Type B pancreatic cell (in vitro differentiated cells): Measurements from ENCODE around the gene FFAR2. TPM values are rescaled to one million over a fixed set of nuclear protein-coding genes. Genes with fewer than 3 reads are reported as not detected.

Source experiments
- DNase-seq: peaks from one replicate; pipeline ENCODE4 v3.0.0; 2021; ENCODE audit warnings: mixed read lengths; ENCODE audit not compliant: unreplicated experiment; ENCODE audit errors: extremely low spot score
- H3K27ac Mint-ChIP-seq: 2 replicates; pipeline ENCODE4 v1.8.0; 2021; ENCODE audit warnings: mild to moderate bottlenecking, mixed read lengths
- H3K27me3 Mint-ChIP-seq: 2 replicates; pipeline ENCODE4 v1.8.0; 2021; ENCODE audit warnings: mixed read lengths
- H3K36me3 Mint-ChIP-seq: 2 replicates; pipeline ENCODE4 v1.8.0; 2021; ENCODE audit warnings: mixed read lengths
- H3K4me1 Mint-ChIP-seq: one replicate; pipeline ENCODE4 v1.8.0; 2021; ENCODE audit warnings: mixed read lengths; ENCODE audit not compliant: unreplicated experiment
- H3K4me3 Mint-ChIP-seq: 2 replicates; pipeline ENCODE4 v1.8.0; 2021; ENCODE audit warnings: mild to moderate bottlenecking, mixed read lengths
- H3K9me3 Mint-ChIP-seq: 2 replicates; pipeline ENCODE4 v1.8.0; 2021; ENCODE audit warnings: mixed read lengths
- CTCF ChIP-seq: fragments of 200-600 bp; sonication (generic); conservative IDR thresholded peaks from 2 replicates; pipeline ENCODE4 v1.5.0; 2021; ENCODE audit warnings: antibody characterized with exemption, mild to moderate bottlenecking
- total RNA-seq: library from RNA; stranded (reverse); gene quantifications from 2 replicates; pipeline ENCODE4 v1.2.1, GENCODE V29; 2021; ENCODE audit warnings: low replicate concordance

FFAR2 gene
- total RNA-seq, 1 donor from 2014 or later = 1.1 TPM

GRCh38 chr19:35495107-35496064 is 47.3 kb downstream of the FFAR2 start:
- Mint-ChIP-seq H3K36me3 (no peaks in the 10 kb centered on the region), H3K4me3 (peak overlapping the region; percentile 44), H3K27me3 (peaks cover 12% of the 10 kb centered on the region), H3K9me3 (no peaks in the 10 kb centered on the region), H3K27ac (peak overlapping the region; percentile 53), H3K4me1 (no peaks in the 10 kb centered on the region)
- DNase-seq = no peak
- TF ChIP-seq CTCF = peak; percentile 92

DNA sequence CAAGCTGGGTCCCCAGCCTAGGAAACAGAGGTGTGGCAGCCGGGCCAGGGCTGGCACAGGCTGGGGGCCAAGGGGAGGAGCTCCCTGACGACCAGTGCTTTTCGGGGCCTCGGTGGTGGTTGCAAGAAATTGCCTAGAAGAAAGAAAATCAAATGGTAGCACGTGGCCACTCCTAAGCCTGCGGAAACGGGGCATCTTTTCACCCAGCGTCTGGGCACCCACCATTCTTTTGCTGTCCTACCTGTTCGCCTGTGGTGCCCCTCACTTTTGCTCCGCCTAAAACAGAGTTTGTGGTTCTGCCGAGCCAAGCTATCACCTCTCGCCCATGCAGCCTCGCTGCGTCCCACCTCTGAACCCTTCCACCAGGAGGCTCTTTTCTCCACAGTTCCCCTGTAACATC is 49.3 kb downstream of the FFAR2 start:
- Mint-ChIP-seq H3K4me1 (no peaks in the 10 kb centered on the region), H3K27ac (no peak overlapping the region), H3K4me3 (no peak overlapping the region), H3K27me3 (peaks cover 3% of the 10 kb centered on the region), H3K36me3 (no peaks in the 10 kb centered on the region), H3K9me3 (no peaks in the 10 kb centered on the region)
- no peak for DNase-seq
- no peak for TF ChIP-seq CTCF

DNA sequence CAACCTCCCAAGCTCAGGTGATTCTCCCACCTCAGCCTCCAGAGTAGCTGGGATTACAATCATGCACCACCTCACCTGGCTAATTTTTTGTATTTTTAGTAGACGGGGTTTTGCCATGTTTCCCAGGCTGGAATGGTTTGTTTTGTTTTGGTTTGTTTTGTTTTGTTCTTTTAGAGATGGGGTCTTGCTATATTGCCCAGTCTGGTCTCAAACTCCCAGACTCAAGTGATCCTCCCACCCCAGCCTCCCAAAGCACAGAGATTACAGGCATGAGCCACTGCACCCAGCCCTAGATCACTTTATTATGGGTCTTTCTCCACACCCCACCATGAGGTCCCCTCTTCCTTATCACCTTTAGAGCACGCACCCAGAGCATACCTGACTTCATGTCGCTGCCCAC is 50.2 kb downstream of the FFAR2 start:
- Mint-ChIP-seq H3K27me3 (no peaks in the 10 kb centered on the region), H3K4me3 (no peak overlapping the region), H3K9me3 (no peaks in the 10 kb centered on the region), H3K4me1 (no peaks in the 10 kb centered on the region), H3K36me3 (no peaks in the 10 kb centered on the region), H3K27ac (no peak overlapping the region)
- no peak for DNase-seq
- no peak for TF ChIP-seq CTCF

GRCh38 chr19:35498984-35499527 is 51.0 kb downstream of the FFAR2 start:
- DNase-seq = no peak
- no peaks in the 10 kb centered on the region for H3K4me1 Mint-ChIP-seq
- TF ChIP-seq CTCF = no peak
- H3K9me3 Mint-ChIP-seq = no peaks in the 10 kb centered on the region
- no peaks in the 10 kb centered on the region for H3K36me3 Mint-ChIP-seq
- H3K27ac Mint-ChIP-seq = no peak overlapping the region
- H3K4me3 Mint-ChIP-seq = no peak overlapping the region
- H3K27me3 Mint-ChIP-seq = no peaks in the 10 kb centered on the region

DNA sequence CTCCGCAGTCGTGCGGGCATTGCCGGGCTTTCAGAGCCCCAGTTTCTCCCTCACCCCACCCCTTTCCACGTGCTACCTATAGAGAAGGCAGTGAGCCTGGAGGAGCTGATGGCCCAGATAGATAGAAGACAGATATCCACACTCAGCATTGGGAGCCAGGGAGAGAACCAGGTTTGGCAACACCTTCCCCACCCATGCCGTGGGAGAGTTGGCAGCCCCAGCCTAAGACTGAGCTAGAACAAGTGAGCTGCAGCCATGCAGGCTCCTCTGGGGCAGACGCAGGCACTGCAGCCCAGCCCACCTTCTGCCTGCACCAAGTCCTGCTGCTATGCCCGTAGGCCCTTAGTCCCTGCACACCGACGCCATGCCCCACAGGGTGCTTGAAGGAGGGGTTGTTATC is 52.6 kb downstream of the FFAR2 start:
- no peaks in the 10 kb centered on the region for H3K36me3 Mint-ChIP-seq
- no peak for DNase-seq
- H3K9me3 Mint-ChIP-seq = no peaks in the 10 kb centered on the region
- no peaks in the 10 kb centered on the region for H3K4me1 Mint-ChIP-seq
- no peak overlapping the region for H3K27ac Mint-ChIP-seq
- no peak for TF ChIP-seq CTCF
- H3K4me3 Mint-ChIP-seq = no peak overlapping the region
- H3K27me3 Mint-ChIP-seq = no peaks in the 10 kb centered on the region

Other genes with a start within 250 kb of the FFAR2 start
- not detected in 2 replicates for gene FAM187B, start 219.5 kb upstream of the FFAR2 start, total RNA-seq
- gene LSR, start 199.3 kb upstream of the FFAR2 start, total RNA-seq = 78.5 and 155 TPM in 2 replicates
- gene USF2, start 179.3 kb upstream of the FFAR2 start, total RNA-seq = 107 and 133 TPM in 2 replicates
- 0.59 and 1.2 TPM in 2 replicates for gene HAMP, start 165.7 kb upstream of the FFAR2 start, total RNA-seq
- 2.1 TPM in 1 of 2 replicates, not detected in the other for gene MAG, start 156.1 kb upstream of the FFAR2 start, total RNA-seq
- gene CD22, start 119.1 kb upstream of the FFAR2 start, total RNA-seq = 0.92 and 2.1 TPM in 2 replicates
- gene FFAR1, start 100.4 kb upstream of the FFAR2 start, total RNA-seq = 2.1 and 2.7 TPM in 2 replicates
- 0.34 and 0.45 TPM in 2 replicates for gene FFAR3, start 89.8 kb upstream of the FFAR2 start, total RNA-seq
- gene GPR42, start 77.2 kb upstream of the FFAR2 start, total RNA-seq = not detected in 2 replicates
- 0.80 and 2.0 TPM in 2 replicates for gene KRTDAP, start 42.2 kb downstream of the FFAR2 start, total RNA-seq
- 70.9 and 141 TPM in 2 replicates for gene DMKN, start 65.4 kb downstream of the FFAR2 start, total RNA-seq
- 0.53 TPM in 1 of 2 replicates, not detected in the other for gene SBSN, start 80.1 kb downstream of the FFAR2 start, total RNA-seq
- not detected in 2 replicates for gene GAPDHS, start 85.2 kb downstream of the FFAR2 start, total RNA-seq
- gene TMEM147, start 97.4 kb downstream of the FFAR2 start, total RNA-seq = 104 and 113 TPM in 2 replicates
- 1.3 and 16.8 TPM in 2 replicates for gene ATP4A, start 115.4 kb downstream of the FFAR2 start, total RNA-seq
- not detected in 2 replicates for gene PMIS2, start 137.9 kb downstream of the FFAR2 start, total RNA-seq
- 19.5 and 42.6 TPM in 2 replicates for gene HAUS5, start 164.5 kb downstream of the FFAR2 start, total RNA-seq
- gene RBM42, start 180.8 kb downstream of the FFAR2 start, total RNA-seq = 79.6 and 84.9 TPM in 2 replicates
- 1.1 TPM in 2 replicates for gene ETV2, start 193.5 kb downstream of the FFAR2 start, total RNA-seq
- gene COX6B1, start 200.1 kb downstream of the FFAR2 start, total RNA-seq = 408 and 544 TPM in 2 replicates
- gene UPK1A, start 218.3 kb downstream of the FFAR2 start, total RNA-seq = 4.4 and 5.1 TPM in 2 replicates